ENCODE results near the gene IFT20. TPM values are rescaled to one million over a fixed set of nuclear protein-coding genes. Genes with fewer than 3 reads are reported as not detected.

Gene IFT20
- total RNA-seq, 4 donors from 2014 or later: 7.2 to 46.0 (median 32.4) TPM

DNA sequence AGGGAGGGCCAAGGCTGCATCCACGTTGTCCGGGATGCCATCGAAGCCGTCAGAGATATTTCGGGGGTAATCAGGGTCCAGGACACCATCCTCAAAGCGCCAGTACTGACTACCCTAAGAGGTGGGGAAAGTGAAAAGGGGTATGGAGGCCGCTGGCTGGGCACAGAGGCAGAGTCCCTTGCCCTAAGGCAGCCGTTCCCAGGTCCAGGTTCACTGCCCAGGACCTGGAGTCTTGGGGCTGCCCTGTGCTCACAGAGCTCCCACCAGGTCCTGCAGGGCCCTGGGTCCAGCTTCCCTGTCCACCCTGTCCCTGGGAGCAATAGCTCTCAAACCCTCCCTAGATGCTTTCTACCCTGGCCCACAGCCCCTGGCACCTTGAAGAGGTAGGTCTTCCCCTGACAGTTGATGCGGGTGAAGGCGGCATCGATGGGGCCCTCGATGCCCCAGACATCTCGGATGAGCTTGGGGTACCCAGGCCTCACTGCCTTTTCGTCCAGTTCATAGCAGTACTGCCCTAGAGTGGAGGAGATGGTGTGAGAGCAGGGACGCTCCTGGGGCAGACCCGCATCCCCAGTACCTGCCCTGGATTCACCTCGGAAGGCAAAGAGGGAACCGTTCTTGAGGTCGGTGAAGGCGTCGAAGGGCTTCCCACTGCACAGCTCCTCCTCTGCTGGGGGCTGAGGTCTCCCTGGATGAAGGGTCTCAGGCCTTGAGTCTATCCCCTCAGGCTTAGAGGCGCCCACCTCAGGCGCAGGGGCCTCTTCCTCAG lies 33.8 kb upstream of the IFT20 start:
- Histone ChIP-seq H3K4me1 (peaks cover 8 to 20% (median 15%) of the 10 kb centered on the region in 4 donors), H3K9me3 (no peaks in the 10 kb centered on the region), H3K4me3 (no peak overlapping the region), H3K27me3 (peaks cover 18% of the 10 kb centered on the region), H3K36me3 (no peaks in the 10 kb centered on the region), H3K27ac (no peak overlapping the region)
- TF ChIP-seq CTCF (IDR thresholded peaks at IDR 0.05) (no peak), POLR2A (IDR thresholded peaks at IDR 0.05) (no peak), EP300 (IDR thresholded peaks at IDR 0.05; ENCODE audit: low read depth) (no peak), POLR2AphosphoS5 (IDR thresholded peaks at IDR 0.05) (no peak)
- no peak for DNase-seq
- in situ Hi-C loops (cut with MboI; ENCODE audit: low pct_ligation_motif_present in 1 of 4, low pct_unique_long_range_greater_than_20kb in 1 of 4, low sequenced_read_pairs in 3 of 4) (no loop called here), intact Hi-C loops (cut with DNase I; ENCODE audit: low total_unique reads) (no loop called here)
- WGBS, 2 donors (ENCODE audit: low coverage in 1 of 2): 92% methylated on average over 23 of the region's 23 CpGs; no CpG with 5 or more reads in 1 of the 2 donors

GRCh38 chr17:28368306-28368831 lies 33.1 kb upstream of the IFT20 start:
- intact Hi-C loops (cut with DNase I; ENCODE audit: low total_unique reads): no loop called here
- no peak for TF ChIP-seq POLR2A (IDR thresholded peaks at IDR 0.05)
- TF ChIP-seq EP300 (IDR thresholded peaks at IDR 0.05; ENCODE audit: low read depth): no peak
- TF ChIP-seq POLR2AphosphoS5 (IDR thresholded peaks at IDR 0.05): no peak
- TF ChIP-seq CTCF (IDR thresholded peaks at IDR 0.05): no peak

DNA sequence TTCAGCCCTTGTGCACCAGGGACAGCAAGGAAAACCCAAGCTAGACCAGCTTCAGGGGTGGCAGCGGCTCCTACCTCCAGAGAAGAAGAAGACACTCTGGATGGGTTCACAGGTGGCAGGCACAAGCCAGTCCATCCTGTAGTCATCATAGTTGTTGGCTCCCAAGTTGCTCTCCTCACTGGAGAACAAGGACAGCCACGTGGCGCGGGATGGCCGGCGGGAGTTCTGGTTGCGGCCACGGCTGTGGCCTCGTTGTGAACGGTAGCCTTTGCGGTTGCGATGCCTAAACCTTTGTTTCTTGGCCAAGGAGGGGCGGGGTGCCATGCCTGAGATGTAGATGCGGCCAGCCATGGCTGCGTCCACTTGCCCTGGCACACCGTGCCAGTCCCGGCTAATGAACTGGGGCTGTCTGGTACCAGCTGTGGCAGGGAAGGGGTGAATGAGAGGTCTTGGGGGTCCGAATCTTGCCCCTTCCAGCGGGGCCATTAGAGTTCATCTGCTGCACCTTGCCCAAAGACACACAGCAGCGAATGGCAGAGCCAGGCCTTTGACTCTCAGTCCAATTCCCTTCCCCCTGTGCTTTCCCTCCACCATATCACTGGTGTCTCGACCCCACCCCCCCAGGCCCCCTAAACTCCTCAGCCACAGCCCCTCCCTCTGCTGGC lies 32.5 kb upstream of the IFT20 start:
- in situ Hi-C loops (cut with MboI; ENCODE audit: low pct_ligation_motif_present in 1 of 4, low pct_unique_long_range_greater_than_20kb in 1 of 4, low sequenced_read_pairs in 3 of 4): no loop called here
- no peak for TF ChIP-seq POLR2AphosphoS5 (IDR thresholded peaks at IDR 0.05)
- no peak for TF ChIP-seq EP300 (IDR thresholded peaks at IDR 0.05; ENCODE audit: low read depth)
- TF ChIP-seq CTCF (IDR thresholded peaks at IDR 0.05): no peak
- no peak for TF ChIP-seq POLR2A (IDR thresholded peaks at IDR 0.05)
- Histone ChIP-seq H3K4me1 (peaks cover 4 to 16% (median 11%) of the 10 kb centered on the region in 4 donors), H3K36me3 (peaks cover 0 to 11% (median 2%) of the 10 kb centered on the region in 4 donors), H3K9me3 (no peaks in the 10 kb centered on the region), H3K27me3 (peaks cover 11% of the 10 kb centered on the region), H3K27ac (no peak overlapping the region), H3K4me3 (no peak overlapping the region)
- no peak for DNase-seq
- intact Hi-C loops (cut with DNase I; ENCODE audit: low total_unique reads): no loop called here
- WGBS, 2 donors (ENCODE audit: low coverage in 1 of 2): 89% methylated on average over 10 of the region's 21 CpGs; no CpG with 5 or more reads in 1 of the 2 donors

More at GRCh38 chr17:28368306-28368831, 33.1 kb upstream of the IFT20 start:
- WGBS, 2 donors (ENCODE audit: low coverage in 1 of 2): 73 to 100% methylated on average over 1 to 5 of the region's 5 CpGs
- H3K27me3 ChIP-seq: peaks cover 16% of the 10 kb centered on the region
- in situ Hi-C loops (cut with MboI; ENCODE audit: low pct_ligation_motif_present in 1 of 4, low pct_unique_long_range_greater_than_20kb in 1 of 4, low sequenced_read_pairs in 3 of 4): no loop called here
- no peaks in the 10 kb centered on the region for H3K9me3 ChIP-seq
- H3K27ac ChIP-seq: no peak overlapping the region
- DNase-seq: no peak
- H3K4me3 ChIP-seq: no peak overlapping the region
- H3K4me1 ChIP-seq: peaks cover 8 to 20% (median 15%) of the 10 kb centered on the region in 4 donors
- H3K36me3 ChIP-seq: peaks cover 0 to 6% (median 2%) of the 10 kb centered on the region in 4 donors

DNA sequence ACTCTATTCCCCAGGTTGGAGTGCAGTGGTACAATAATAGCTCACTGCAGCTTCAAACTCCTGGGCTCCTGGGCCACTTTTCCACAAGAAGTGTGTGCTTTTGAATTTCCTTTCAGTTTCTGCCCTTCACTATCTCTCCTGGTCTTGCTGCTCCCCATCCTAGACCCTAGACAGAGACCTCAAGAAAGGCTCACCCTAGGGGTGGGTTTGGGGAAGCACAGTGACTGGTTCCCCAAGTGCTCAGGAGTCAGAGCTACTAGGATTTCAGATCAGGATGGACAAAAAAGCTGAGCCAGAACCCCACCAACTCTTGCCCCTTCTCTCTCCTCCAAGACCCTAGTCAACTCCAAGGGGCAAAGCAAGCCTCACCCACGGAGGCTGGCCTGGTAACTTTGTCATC lies 31.3 kb upstream of the IFT20 start:
- in situ Hi-C loops (cut with MboI; ENCODE audit: low pct_ligation_motif_present in 1 of 4, low pct_unique_long_range_greater_than_20kb in 1 of 4, low sequenced_read_pairs in 3 of 4) (no loop called here), intact Hi-C loops (cut with DNase I; ENCODE audit: low total_unique reads) (no loop called here)
- H3K9me3 ChIP-seq: no peaks in the 10 kb centered on the region
- TF ChIP-seq CTCF (IDR thresholded peaks at IDR 0.05): no peak
- no peak for TF ChIP-seq POLR2AphosphoS5 (IDR thresholded peaks at IDR 0.05)
- no peak for TF ChIP-seq EP300 (IDR thresholded peaks at IDR 0.05; ENCODE audit: low read depth)
- no peak for TF ChIP-seq POLR2A (IDR thresholded peaks at IDR 0.05)
- H3K4me1 ChIP-seq: peaks cover 0 to 4% (median under 1%) of the 10 kb centered on the region in 4 donors
- no peak overlapping the region for H3K27ac ChIP-seq
- peaks cover 0 to 22% (median 3%) of the 10 kb centered on the region in 4 donors for H3K36me3 ChIP-seq
- 53% methylated on average over 1 of the region's 1 CpG; no CpG with 5 or more reads in 1 of the 2 donors for WGBS, 2 donors (ENCODE audit: low coverage in 1 of 2)
- no peak overlapping the region for H3K4me3 ChIP-seq
- no peaks in the 10 kb centered on the region for H3K27me3 ChIP-seq
- DNase-seq: no peak
